ENCODE data around the gene NOL7. TPM values are rescaled to one million over a fixed set of nuclear protein-coding genes. Genes with fewer than 3 reads are reported as not detected.

The NOL7 gene
- total and polyA plus RNA-seq, 2 of the 13 experiments (the other 11 are each of a cell fraction or from before 2014, with no cell fraction given) = 37.8 to 186 TPM

- in situ Hi-C loops (cut with HindIII; ENCODE audit: extremely low pct_ligation_motif_present, low pct_unique_long_range_greater_than_20kb) (no loop called here), intact Hi-C loops (cut with micrococcal nuclease; ENCODE audit: unreplicated experiment) (no loop called here)
- TF ChIP-seq ZNF33B (CRISPR knock-in tag; IDR thresholded peaks at IDR 0.05) = no peak
- TF ChIP-seq MEIS1 (CRISPR knock-in tag; IDR thresholded peaks at IDR 0.05; ENCODE audit: borderline replicate concordance) = no peak
- TF ChIP-seq ARNT (IDR thresholded peaks at IDR 0.05) = no peak
- no peak for TF ChIP-seq SRSF4 (IDR thresholded peaks at IDR 0.05; ENCODE audit: low read depth, low read length, poor library complexity, severe bottlenecking)
- no peak for TF ChIP-seq JUN (CRISPR knock-in tag; IDR thresholded peaks at IDR 0.05)
- TF ChIP-seq ZNF451 (CRISPR knock-in tag; IDR thresholded peaks at IDR 0.05) = no peak
- no peak for TF ChIP-seq ZNF3 (CRISPR knock-in tag; IDR thresholded peaks at IDR 0.05)
Observed at GRCh38 chr6:13611715-13612114, 3.4 kb upstream of the NOL7 start.

DNA sequence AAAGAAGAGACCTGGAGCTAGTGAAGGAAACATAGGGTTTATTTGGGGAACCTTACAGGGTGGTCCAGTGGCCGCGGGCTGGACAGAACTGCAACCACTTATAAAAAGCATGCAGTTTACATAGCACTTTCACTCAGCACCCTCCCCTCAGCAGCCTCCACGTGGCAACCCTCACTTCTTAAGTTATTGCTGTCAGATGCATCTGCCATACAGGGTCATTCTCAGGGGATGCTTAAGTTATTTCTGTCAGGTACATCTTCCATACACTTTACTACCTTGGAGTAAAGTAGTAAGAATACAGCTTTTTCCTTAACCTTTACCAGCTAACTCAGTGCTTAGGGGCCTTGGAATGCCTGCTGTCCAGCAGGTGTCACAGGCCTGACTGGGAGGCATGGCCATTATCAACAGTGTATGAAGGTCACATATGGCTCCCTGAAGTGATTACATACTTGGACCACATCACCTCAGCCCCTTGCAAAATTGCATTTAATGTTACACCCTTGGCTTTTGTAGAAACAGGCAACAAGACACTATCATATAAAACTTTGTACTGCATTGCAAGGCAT is 2.0 kb upstream of the NOL7 start:
- H3K4me2 ChIP-seq (ENCODE audit: low read depth, low read length) = peak overlapping the region; percentile 91; the same call in 1 of the 2 replicates

More at GRCh38 chr6:13611715-13612114, 3.4 kb upstream of the NOL7 start:
- WGBS (ENCODE audit: low lambda C conversion rate) = 95% methylated on average over 4 of the region's 4 CpGs
- ChIA-PET CTCF (ENCODE audit: low intra/inter-chr PET ratio, low total read pairs) (no interaction called here), POLR2A (interaction anchor here (5.0 kb wide), 1 partner anchor 38 kb away, joined by 119 read pairs; the partner anchor contains the start of gene SIRT5)
- H4K20me1 ChIP-seq (ENCODE audit: insufficient read depth, low read length) = peaks cover 14% of the 10 kb centered on the region
- DNase-seq (ENCODE audit: low spot score) (no peak), ATAC-seq (no peak), FAIRE-seq (no peak)
- no peak overlapping the region for H3K4me2 ChIP-seq (ENCODE audit: low read depth, low read length)
- H3K36me3 ChIP-seq (replicated peaks in 1 of 2; ENCODE audit: control insufficient read depth in 1 of 2, insufficient read depth in 2 of 2, low read length in 2 of 2) = peaks cover 0 to 3% of the 10 kb centered on the region in 2 experiments; a peak in 1 of 5 replicates
- no peak overlapping the region for H3K4me3 ChIP-seq (replicated peaks in 1 of 3; ENCODE audit: insufficient read depth in 1 of 3, low read depth in 2 of 3, low read length in 3 of 3)
- H3K27ac ChIP-seq (ENCODE audit: extremely low read length, insufficient read depth, low read length) = no peak overlapping the region
- H3K79me2 ChIP-seq (ENCODE audit: insufficient read depth, low read length) = peaks cover 26% of the 10 kb centered on the region
- H2AFZ ChIP-seq (ENCODE audit: low read length) = no peak overlapping the region
- no peak overlapping the region for H3K9ac ChIP-seq (ENCODE audit: insufficient read depth, low read depth, low read length)
- H3K4me1 ChIP-seq (ENCODE audit: insufficient read depth, low read length) = peaks cover 34% of the 10 kb centered on the region
- no peaks in the 10 kb centered on the region; a peak in 1 of 5 replicates for H3K27me3 ChIP-seq (ENCODE audit: control insufficient read depth in 1 of 2, insufficient read depth in 2 of 2, low read length in 2 of 2)
- no TSS peak for BruUV-seq (replicated peaks)
- H3K9me3 ChIP-seq (ENCODE audit: low read length) = no peaks in the 10 kb centered on the region

More for the DNA sequence above, 2.0 kb upstream of the NOL7 start:
- Histone ChIP-seq H3K27me3 (ENCODE audit: control insufficient read depth in 1 of 2, insufficient read depth in 2 of 2, low read length in 2 of 2) (no peaks in the 10 kb centered on the region; a peak in 1 of 5 replicates), H3K9me3 (ENCODE audit: low read length) (no peaks in the 10 kb centered on the region), H3K4me1 (ENCODE audit: insufficient read depth, low read length) (peaks cover 35% of the 10 kb centered on the region), H3K9ac (ENCODE audit: insufficient read depth, low read depth, low read length) (no peak overlapping the region), H3K36me3 (replicated peaks in 1 of 2; ENCODE audit: control insufficient read depth in 1 of 2, insufficient read depth in 2 of 2, low read length in 2 of 2) (peaks cover 0 to 16% of the 10 kb centered on the region in 2 experiments; a peak in 3 of 5 replicates), H3K79me2 (ENCODE audit: insufficient read depth, low read length) (peaks cover 39% of the 10 kb centered on the region), H3K4me3 (replicated peaks in 1 of 3; ENCODE audit: insufficient read depth in 1 of 3, low read depth in 2 of 3, low read length in 3 of 3) (peak overlapping the region in 1 of 3 experiments; percentile 97; a peak in 2 of 6 replicates), H2AFZ (ENCODE audit: low read length) (no peak overlapping the region), H3K27ac (ENCODE audit: extremely low read length, insufficient read depth, low read length) (no peak overlapping the region), H4K20me1 (ENCODE audit: insufficient read depth, low read length) (peaks cover 17% of the 10 kb centered on the region)
- FAIRE-seq (peak; percentile 32), DNase-seq (ENCODE audit: low spot score) (no peak), ATAC-seq (no peak)
- BruUV-seq (replicated peaks) = no TSS peak
- ChIA-PET CTCF (ENCODE audit: low intra/inter-chr PET ratio, low total read pairs) (no interaction called here), POLR2A (interaction anchor here (3.6 to 5.3 kb wide), 3 partner anchors 7 to 39 kb away, joined by 31 to 175 read pairs (median 119); partner anchors contain the start of gene SIRT5)
- no peak for TF ChIP-seq ZNF768 (CRISPR knock-in tag; IDR thresholded peaks at IDR 0.05)
- 0 out of 2 replicates have a peak, but pooled peaks have one; percentile 27 for TF ChIP-seq ZNF644 (CRISPR knock-in tag; IDR thresholded peaks at IDR 0.05; ENCODE audit: low read depth)
- in situ Hi-C loops (cut with HindIII; ENCODE audit: extremely low pct_ligation_motif_present, low pct_unique_long_range_greater_than_20kb) (no loop called here), intact Hi-C loops (cut with micrococcal nuclease; ENCODE audit: unreplicated experiment) (no loop called here)
- WGBS (ENCODE audit: low lambda C conversion rate) = 97% methylated on average over 3 of the region's 3 CpGs
